ENCODE data around the gene WNK2.

DNA sequence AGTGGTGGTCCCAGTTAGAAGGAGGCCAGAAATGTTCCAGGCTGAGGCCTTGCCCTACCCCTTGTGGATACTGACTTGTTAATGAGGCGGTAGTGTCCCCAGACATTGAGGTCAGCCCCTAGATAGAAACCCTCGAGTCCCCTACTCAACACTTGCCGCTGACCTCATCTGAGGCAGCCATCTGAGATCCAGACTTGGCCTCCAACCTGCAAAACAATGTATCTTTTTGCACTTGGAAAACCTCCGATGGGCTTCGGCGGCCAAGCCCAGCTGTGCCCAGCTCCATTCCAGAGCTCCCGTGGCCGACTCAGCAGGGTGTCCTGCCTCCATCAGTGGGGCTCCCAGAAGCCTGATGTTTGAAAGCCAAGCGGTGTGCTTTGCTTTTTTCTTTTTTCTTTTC is 122.1 kb downstream of the WNK2 start:
- TF ChIP-seq, protein P1, sequence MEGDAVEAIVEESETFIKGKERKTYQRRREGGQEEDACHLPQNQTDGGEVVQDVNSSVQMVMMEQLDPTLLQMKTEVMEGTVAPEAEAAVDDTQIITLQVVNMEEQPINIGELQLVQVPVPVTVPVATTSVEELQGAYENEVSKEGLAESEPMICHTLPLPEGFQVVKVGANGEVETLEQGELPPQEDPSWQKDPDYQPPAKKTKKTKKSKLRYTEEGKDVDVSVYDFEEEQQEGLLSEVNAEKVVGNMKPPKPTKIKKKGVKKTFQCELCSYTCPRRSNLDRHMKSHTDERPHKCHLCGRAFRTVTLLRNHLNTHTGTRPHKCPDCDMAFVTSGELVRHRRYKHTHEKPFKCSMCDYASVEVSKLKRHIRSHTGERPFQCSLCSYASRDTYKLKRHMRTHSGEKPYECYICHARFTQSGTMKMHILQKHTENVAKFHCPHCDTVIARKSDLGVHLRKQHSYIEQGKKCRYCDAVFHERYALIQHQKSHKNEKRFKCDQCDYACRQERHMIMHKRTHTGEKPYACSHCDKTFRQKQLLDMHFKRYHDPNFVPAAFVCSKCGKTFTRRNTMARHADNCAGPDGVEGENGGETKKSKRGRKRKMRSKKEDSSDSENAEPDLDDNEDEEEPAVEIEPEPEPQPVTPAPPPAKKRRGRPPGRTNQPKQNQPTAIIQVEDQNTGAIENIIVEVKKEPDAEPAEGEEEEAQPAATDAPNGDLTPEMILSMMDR (IDR thresholded peaks at IDR 0.05; ENCODE audit: insufficient read depth, low read depth, low read length): no peak
- no peak for TF ChIP-seq EZH2 (IDR thresholded peaks at IDR 0.05; ENCODE audit: insufficient read depth, low read length)
